ENCODE results near the gene PRUNE2.

DNA sequence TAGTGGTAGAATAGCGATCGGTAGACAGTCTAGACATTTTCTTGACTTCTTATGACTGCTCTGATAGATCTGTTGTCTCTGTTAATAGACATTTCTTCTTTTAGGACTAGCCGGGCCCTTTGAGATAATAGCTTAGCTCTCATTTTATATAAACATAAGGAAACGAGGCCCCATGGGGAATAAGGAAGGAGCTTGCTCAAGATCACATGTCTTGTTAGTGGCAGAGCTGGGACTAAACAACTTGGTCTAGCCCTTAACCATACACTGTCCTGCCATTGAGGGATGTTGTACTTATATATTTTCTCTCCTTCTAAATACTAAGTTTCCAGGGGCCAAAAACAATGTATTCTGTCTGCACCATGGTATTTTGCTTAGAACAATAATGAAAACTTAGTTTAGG, 306.9 kb downstream of the PRUNE2 start:
- no peak for TF ChIP-seq CTCF (IDR thresholded peaks at IDR 0.05; ENCODE audit: control extremely low read depth in 1 of 3, insufficient read depth in 1 of 3, low read depth in 1 of 3, low read length in 3 of 3)
- no peak for TF ChIP-seq SP4 (IDR thresholded peaks at IDR 0.05; ENCODE audit: low read length)
- no peak for TF ChIP-seq CHD1 (IDR thresholded peaks at IDR 0.05; ENCODE audit: low read depth, low read length)
- no peak for TF ChIP-seq POLR2AphosphoS5 (IDR thresholded peaks at IDR 0.05; ENCODE audit: low read depth, low read length)
- no peak for TF ChIP-seq POLR2A (IDR thresholded peaks at IDR 0.05; ENCODE audit: control extremely low read depth in 1 of 2, low read depth in 2 of 2, low read length in 2 of 2)
- TF ChIP-seq, protein P1, sequence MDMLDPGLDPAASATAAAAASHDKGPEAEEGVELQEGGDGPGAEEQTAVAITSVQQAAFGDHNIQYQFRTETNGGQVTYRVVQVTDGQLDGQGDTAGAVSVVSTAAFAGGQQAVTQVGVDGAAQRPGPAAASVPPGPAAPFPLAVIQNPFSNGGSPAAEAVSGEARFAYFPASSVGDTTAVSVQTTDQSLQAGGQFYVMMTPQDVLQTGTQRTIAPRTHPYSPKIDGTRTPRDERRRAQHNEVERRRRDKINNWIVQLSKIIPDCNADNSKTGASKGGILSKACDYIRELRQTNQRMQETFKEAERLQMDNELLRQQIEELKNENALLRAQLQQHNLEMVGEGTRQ (IDR thresholded peaks at IDR 0.05; ENCODE audit: low read length): no peak

All from H1 (cell line).